ENCODE measurements around the gene KCTD18. TPM values are rescaled to one million over a fixed set of nuclear protein-coding genes. Genes with fewer than 3 reads are reported as not detected.

Gene KCTD18
- total and polyA plus RNA-seq, 4 donors, result 4.4 to 7.9 (median 6.5) TPM

GRCh38 chr2:200498402-200499162 is 11.3 kb downstream of the KCTD18 start:
- Histone ChIP-seq H3K4me3 (ENCODE audit: low read depth in 1 of 3, low read length in 3 of 3) (no peak overlapping the region), H3K27ac (ENCODE audit: low read depth in 1 of 2, low read length in 2 of 2) (no peak overlapping the region), H3K27me3 (ENCODE audit: control insufficient read depth in 4 of 4, insufficient read depth in 4 of 4, low read length in 3 of 4) (no peaks in the 10 kb centered on the region), H3K36me3 (ENCODE audit: control insufficient read depth in 4 of 4, insufficient read depth in 3 of 4, low read depth in 1 of 4, low read length in 3 of 4) (peaks cover 0 to 22% (median 10%) of the 10 kb centered on the region in 4 donors), H3K9ac (ENCODE audit: low read depth in 1 of 2, low read length in 2 of 2) (no peak overlapping the region), H3K9me3 (ENCODE audit: control insufficient read depth in 4 of 4, low read length in 3 of 4) (no peaks in the 10 kb centered on the region), H3K4me1 (ENCODE audit: control insufficient read depth in 4 of 4, insufficient read depth in 4 of 4, low read length in 3 of 4) (no peaks in the 10 kb centered on the region)
- 95% methylated on average over 2 of the region's 2 CpGs for WGBS
- no peak for DNase-seq (ENCODE audit: low spot score)
- no peak for TF ChIP-seq FOXA1 (IDR thresholded peaks at IDR 0.05)
- no peak for TF ChIP-seq FOXA2 (IDR thresholded peaks at IDR 0.05)
- no peak for TF ChIP-seq MAX (IDR thresholded peaks at IDR 0.05)
- no peak for TF ChIP-seq SP1 (IDR thresholded peaks at IDR 0.05)
- no peak for TF ChIP-seq GABPA (IDR thresholded peaks at IDR 0.05 in 1 of 2, conservative IDR thresholded peaks at IDR 0.05 in 1 of 2)
- TF ChIP-seq ATF3 (IDR thresholded peaks at IDR 0.05), result no peak
- no peak for TF ChIP-seq HNF4A (conservative IDR thresholded peaks at IDR 0.05)
- no peak for TF ChIP-seq YY1 (IDR thresholded peaks at IDR 0.05)
- TF ChIP-seq CTCF (IDR thresholded peaks at IDR 0.05; ENCODE audit: low read depth, low read length, missing input control), result no peak

GRCh38 chr2:200496696-200497095 is 13.2 kb downstream of the KCTD18 start:
- DNase-seq (ENCODE audit: low spot score), result no peak
- Histone ChIP-seq H3K9ac (ENCODE audit: low read depth in 1 of 2, low read length in 2 of 2) (no peak overlapping the region), H3K27ac (ENCODE audit: low read depth in 1 of 2, low read length in 2 of 2) (no peak overlapping the region), H3K4me3 (ENCODE audit: low read depth in 1 of 3, low read length in 3 of 3) (no peak overlapping the region), H3K27me3 (ENCODE audit: control insufficient read depth in 4 of 4, insufficient read depth in 4 of 4, low read length in 3 of 4) (no peaks in the 10 kb centered on the region), H3K9me3 (ENCODE audit: control insufficient read depth in 4 of 4, low read length in 3 of 4) (no peaks in the 10 kb centered on the region), H3K36me3 (ENCODE audit: control insufficient read depth in 4 of 4, insufficient read depth in 3 of 4, low read depth in 1 of 4, low read length in 3 of 4) (peaks cover 0 to 19% (median 9%) of the 10 kb centered on the region in 4 donors), H3K4me1 (ENCODE audit: control insufficient read depth in 4 of 4, insufficient read depth in 4 of 4, low read length in 3 of 4) (no peaks in the 10 kb centered on the region)
- TF ChIP-seq FOXA1 (IDR thresholded peaks at IDR 0.05), result no peak
- TF ChIP-seq RAD21 (IDR thresholded peaks at IDR 0.05), result no peak
- TF ChIP-seq HNF4A (conservative IDR thresholded peaks at IDR 0.05), result no peak
- no peak for TF ChIP-seq CTCF (IDR thresholded peaks at IDR 0.05; ENCODE audit: low read depth, low read length, missing input control)
- no peak for TF ChIP-seq TAF1 (conservative IDR thresholded peaks at IDR 0.05)
- TF ChIP-seq HNF4G (IDR thresholded peaks at IDR 0.05), result no peak
- TF ChIP-seq REST (IDR thresholded peaks at IDR 0.05), result no peak
- TF ChIP-seq YY1 (IDR thresholded peaks at IDR 0.05), result no peak
- TF ChIP-seq JUND (IDR thresholded peaks at IDR 0.05), result no peak
- no peak for TF ChIP-seq EGR1 (IDR thresholded peaks at IDR 0.05; ENCODE audit: low read depth in 2 of 2)
- no peak for TF ChIP-seq ZBTB33 (IDR thresholded peaks at IDR 0.05)
- WGBS, result 97% methylated on average over 1 of the region's 1 CpG
